Stimulated activated CD4-positive, alpha-beta T cell treated with anti-CD3 and anti-CD28 coated beads, Interleukin-1b, Interleukin-23, amount 100 ng/mL, for 48 hours (primary cell): ENCODE results near the gene TYR.
"Not testable (repeated sequence)": the region's sequence is repeated elsewhere in the genome, so short reads cannot be mapped to it uniquely, and the experiment has no call there.

ENCODE experiments used
- DNase-seq: peaks from one replicate; pipeline ENCODE4 v3.0.0-alpha.2; 2020

The TYR gene

DNA sequence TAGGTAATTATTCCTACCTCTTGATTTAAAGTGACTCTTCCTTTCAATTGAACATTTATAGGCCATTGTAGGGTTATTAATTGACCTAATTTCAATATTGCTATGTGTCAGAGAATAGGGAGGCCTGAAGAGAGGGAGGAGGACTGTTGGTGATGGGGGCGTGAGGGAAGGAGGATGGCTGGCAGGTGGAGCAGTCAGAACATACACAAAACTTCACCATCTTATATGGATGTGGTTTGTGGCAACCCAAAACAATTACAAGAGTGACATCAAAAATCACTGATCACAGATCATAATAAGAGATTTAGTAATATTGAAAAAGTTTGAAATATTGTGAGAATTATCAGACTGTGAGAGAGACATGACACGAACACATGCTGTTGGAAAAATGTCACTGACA, 95.5 kb downstream of the TYR start:
- DNase-seq: not testable (repeated sequence)

DNA sequence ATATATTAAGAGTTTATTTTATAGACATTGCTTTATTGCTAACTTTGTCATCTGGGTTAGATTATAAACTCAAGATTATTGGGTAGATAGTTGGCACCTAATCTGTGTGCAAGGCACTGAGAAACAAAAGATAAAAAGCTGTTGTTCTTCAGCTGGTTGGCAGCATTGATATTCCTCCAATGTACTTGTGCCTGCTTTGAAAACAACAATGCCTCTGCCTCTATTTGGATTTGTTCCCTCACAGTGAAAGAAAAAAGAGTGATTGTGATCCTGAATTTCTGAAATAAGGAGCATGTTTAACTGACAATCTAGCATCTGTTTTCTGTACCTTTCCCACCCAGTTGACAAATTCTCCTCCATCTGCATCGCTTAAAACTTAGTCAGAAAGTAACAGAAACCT, 98.3 kb downstream of the TYR start:
- DNase-seq: no peak

GRCh38 chr11:89279176-89279575, 101.5 kb downstream of the TYR start:
- DNase-seq: no peak

GRCh38 chr11:89281032-89281677, 103.5 kb downstream of the TYR start:
- not testable (repeated sequence) for DNase-seq

DNA sequence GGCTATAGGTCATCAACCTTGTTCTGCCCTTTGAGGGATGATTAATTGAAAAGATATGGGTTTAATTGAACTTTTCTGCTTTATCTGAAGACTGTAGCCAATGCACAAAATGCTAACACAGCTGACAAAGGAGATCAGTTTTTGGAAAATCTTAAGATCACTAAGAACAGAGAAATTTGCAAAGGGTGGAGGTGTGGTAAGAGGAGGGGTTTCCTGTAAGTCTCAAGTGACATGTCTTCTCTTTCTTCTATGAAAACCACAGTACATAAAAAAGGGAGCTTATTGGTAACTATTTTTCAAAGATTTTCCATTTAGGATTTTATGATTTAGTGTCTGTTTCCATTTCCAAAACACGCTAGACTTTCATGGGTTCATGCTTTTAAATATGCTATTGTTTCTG, 108.9 kb downstream of the TYR start:
- DNase-seq: not testable (repeated sequence)

DNA sequence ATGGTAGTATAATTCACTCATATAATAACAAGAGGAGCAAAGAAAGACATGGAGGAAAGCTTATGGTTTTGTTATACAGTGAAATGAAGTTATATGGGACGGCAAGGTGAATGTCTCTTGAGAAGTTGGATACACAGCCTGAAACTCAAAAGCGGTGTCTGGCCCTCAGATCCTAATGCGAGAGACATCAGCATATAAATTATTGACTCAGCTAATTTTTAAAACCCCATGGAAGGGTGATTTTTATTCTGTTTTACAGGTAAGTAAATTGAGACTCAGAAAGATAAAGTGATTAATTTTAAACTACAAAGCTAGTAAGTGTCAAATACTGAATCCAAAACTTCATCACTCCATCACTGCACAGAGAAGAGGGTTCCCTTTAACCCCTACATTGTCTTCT, 110.3 kb downstream of the TYR start:
- not testable (repeated sequence) for DNase-seq

GRCh38 chr11:89293965-89294679, 116.4 kb downstream of the TYR start:
- DNase-seq: no peak

DNA sequence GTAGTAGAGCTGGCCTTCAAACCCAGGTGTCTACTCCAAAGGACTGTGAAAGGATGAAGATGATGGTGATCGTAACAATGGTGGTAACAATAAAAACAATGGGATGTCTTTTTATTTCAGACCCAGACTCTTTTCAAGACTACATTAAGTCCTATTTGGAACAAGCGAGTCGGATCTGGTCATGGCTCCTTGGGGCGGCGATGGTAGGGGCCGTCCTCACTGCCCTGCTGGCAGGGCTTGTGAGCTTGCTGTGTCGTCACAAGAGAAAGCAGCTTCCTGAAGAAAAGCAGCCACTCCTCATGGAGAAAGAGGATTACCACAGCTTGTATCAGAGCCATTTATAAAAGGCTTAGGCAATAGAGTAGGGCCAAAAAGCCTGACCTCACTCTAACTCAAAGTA, 117.3 kb downstream of the TYR start:
- not testable (repeated sequence) for DNase-seq

DNA sequence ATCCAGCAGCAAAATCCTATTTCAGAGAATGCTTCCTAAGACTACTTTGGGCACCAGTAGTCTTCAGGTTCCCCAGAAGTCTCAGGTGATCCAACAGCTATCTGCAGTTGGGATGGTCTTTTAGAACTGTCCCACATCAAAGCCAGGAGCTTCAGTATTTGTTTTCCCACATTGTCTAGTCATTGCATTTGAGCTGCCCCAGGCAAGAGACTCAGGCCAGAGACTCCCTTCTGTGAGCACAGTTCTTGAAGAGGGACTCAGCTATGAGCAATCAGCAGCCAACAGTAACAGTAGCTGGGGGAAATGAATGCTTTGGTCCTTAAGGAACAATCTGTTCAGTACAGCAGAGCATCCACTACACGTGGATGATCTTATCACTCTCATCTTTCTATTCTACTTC, 125.4 kb downstream of the TYR start:
- DNase-seq: not testable (repeated sequence)

- not testable (repeated sequence) for DNase-seq
Observed at GRCh38 chr11:89308272-89308671, 130.6 kb downstream of the TYR start.

DNA sequence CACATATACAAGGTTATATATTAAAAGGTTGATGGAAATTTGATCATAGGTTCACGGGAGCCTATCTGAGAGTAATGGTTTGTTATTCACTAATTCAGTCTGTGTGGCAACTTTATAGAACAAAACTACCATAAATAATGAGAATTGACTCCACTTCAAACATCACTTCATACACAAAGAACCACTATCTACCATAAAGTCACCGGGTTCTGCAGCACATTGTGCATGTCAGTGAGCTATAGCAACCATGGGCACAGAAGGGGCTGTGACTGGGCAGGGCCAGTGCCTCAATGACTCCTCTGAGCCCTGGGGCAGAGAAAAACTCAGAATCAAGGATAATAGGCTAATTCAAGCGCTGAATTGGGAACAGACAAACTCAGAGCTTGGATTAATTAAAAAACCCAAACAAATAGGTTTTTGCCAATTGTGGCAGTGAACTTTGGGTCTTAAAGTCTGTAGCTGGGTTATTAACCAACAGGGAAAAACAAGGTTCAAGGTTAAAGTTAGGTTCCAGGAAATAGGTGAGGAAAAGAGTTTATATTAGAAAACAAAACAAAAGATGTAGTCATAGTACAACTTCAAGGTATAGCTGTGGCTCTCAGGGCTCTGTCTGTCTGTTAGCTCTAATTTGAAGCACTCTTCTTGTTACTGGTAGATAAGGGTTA, 131.8 kb downstream of the TYR start:
- DNase-seq: not testable (repeated sequence)

GRCh38 chr11:89310607-89311006, 132.9 kb downstream of the TYR start:
- DNase-seq: not testable (repeated sequence)

GRCh38 chr11:89321401-89321800, 143.7 kb downstream of the TYR start:
- no peak for DNase-seq

- DNase-seq: no peak
Observed at GRCh38 chr11:89327885-89328284, 150.2 kb downstream of the TYR start.

DNA sequence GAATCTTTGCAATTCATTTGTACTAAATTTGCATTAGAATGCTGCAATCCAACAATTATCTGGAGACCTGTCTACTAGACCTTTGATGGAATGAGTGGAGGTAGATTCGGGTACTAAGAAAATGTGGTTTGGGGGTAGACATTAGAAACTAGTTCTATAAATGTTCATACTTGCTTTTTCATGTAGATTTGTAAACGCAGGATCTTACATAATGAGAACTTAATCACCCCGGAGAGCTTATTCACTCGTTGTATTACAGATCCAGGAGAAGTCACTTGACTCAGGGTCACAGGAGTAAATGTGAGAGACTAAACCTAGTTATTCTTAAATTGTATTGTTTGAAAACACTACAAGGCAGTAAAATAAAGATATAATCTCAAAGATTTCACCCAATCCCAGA, 154.3 kb downstream of the TYR start:
- not testable (repeated sequence) for DNase-seq

DNA sequence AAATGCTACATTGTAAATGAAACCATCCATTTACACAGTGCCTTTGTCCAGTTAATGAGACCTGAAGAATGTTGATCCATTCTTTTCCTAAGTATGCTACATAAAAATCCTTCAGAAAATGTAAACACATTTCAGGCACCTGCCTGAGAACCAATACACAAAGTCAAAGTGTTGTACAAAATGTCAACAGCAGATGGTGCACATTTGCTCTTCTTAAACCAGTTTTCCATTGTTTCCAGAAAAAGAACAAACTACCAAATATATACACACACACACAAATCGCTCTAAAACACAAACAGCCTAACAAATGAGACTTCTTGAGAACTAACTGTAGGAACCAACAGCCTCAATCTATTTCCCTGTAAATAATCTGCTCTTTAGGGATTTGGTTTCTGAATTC, 156.0 kb downstream of the TYR start:
- not testable (repeated sequence) for DNase-seq

GRCh38 chr11:89337100-89337650, 159.5 kb downstream of the TYR start:
- DNase-seq: not testable (repeated sequence)

GRCh38 chr11:89338073-89338472, 160.4 kb downstream of the TYR start:
- DNase-seq: not testable (repeated sequence)

GRCh38 chr11:89340450-89340849, 162.8 kb downstream of the TYR start:
- not testable (repeated sequence) for DNase-seq

DNA sequence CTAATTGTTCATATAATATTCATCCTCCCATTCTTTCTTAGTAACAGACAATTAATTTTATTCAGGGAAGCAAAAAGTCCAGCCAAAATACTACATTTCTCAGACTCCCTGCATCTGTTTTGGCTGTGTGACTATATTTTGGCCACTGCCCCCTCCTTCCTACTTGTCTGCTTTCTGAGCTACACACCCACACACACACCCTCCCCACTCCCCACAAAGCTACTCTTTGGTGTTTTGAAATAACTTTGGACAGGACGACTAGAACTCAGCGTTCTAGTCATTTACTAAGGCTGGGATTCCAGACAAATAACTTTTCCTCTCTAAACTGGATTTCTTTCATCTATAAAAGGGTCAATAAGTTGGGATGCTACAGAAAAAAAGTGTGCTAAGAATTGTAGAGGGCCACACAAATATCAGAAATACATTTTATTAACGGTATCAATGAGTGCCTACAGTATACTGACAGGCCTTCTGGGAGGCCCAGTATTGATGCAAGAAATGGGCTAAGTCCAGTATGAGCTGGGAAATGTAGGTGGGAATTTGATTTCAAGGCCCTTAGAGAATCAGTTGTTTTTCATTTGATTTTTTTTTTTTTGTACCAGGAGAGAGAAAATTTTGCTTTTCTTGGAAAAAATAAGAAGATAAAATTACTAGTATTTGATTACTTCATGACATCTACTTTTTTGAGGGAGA, 165.4 kb downstream of the TYR start:
- DNase-seq: not testable (repeated sequence)
